22Rv1 (cell line): ENCODE data around the gene GJB4.

Source experiments
- ZFX ChIP-seq: fragments of 450-650 bp; IDR thresholded peaks from 2 replicates; pipeline ENCODE4 v1.6.1; 2017; ENCODE audit warnings: antibody characterized with exemption, borderline replicate concordance
- TF ChIP-seq, protein P1 (sequence below): fragments of 450-650 bp; IDR thresholded peaks from 2 replicates; pipeline ENCODE4 v1.5.1; 2017; ENCODE audit warnings: mild to moderate bottlenecking

DNA sequence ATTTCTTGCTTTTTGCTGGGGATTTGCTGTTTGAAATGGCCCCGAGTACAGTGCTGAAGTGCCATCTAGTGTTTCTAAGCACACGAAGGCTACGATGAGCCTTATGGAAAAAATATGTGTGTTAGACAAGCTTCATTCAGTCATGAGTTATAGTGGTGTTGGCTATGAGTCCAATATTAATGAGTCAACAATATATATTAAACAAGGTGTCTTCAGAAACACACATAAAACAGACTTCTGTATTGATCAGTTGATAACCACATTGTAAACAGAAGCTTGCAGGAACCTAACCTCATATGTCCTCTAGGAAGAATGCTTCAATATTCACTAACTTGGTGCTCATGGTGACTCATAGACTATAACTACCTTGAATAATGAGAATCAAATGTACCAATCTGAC is 6.4 kb upstream of the GJB4 start:
- TF ChIP-seq, protein P1, sequence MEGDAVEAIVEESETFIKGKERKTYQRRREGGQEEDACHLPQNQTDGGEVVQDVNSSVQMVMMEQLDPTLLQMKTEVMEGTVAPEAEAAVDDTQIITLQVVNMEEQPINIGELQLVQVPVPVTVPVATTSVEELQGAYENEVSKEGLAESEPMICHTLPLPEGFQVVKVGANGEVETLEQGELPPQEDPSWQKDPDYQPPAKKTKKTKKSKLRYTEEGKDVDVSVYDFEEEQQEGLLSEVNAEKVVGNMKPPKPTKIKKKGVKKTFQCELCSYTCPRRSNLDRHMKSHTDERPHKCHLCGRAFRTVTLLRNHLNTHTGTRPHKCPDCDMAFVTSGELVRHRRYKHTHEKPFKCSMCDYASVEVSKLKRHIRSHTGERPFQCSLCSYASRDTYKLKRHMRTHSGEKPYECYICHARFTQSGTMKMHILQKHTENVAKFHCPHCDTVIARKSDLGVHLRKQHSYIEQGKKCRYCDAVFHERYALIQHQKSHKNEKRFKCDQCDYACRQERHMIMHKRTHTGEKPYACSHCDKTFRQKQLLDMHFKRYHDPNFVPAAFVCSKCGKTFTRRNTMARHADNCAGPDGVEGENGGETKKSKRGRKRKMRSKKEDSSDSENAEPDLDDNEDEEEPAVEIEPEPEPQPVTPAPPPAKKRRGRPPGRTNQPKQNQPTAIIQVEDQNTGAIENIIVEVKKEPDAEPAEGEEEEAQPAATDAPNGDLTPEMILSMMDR, result no peak
- TF ChIP-seq ZFX, result no peak
